ENCODE measurements around the gene PI4KA. TPM values are rescaled to one million over a fixed set of nuclear protein-coding genes. Genes with fewer than 3 reads are reported as not detected.
A peak's percentile ranks its signal among the peaks of the same experiment; 100 is the strongest.

PI4KA gene
- total RNA-seq, 5 donors from 2014 or later (not counting 1 experiment from before 2014, with no cell fraction given) = 135 to 187 (median 143) TPM

DNA sequence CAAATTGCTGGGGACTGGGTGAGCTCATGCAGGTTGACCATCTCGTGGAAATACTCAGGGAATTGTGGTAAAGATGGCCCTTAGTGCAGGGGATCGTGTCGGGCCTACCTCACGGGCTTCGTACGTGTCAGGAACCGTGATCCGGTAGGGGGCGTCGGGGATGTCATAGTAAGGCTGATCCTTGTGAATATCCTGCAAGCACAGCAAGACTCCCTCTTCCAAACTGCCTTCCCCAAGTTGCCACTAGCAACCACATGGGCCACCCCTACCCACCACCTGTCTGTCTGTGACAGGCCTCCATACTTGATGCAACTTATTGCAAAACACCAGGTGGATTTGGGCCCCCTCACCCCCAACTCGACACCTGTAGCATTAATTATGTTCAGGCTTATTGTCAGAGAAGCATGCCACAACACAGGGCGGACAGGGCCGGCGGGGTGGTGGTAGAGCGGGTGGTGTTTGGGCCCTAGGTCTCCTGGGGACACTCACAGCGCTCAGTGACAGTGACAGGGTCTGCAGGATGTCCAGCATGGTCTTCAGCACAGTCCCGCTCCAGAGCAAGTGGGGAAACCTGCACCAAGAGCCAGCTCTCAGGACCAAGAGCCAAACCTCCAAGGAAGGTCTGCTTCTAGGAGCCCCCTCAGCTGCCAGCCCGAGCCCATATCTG, 107.3 kb downstream of the PI4KA start:
- H3K36me3 ChIP-seq (ENCODE audit: control insufficient read depth in 2 of 2, extremely low read depth in 1 of 2, insufficient read depth in 1 of 2, low read length in 1 of 2) = peaks cover 33 to 73% of the 10 kb centered on the region in 2 donors
- ChIA-PET POLR2A (no interaction called here), CTCF (no interaction called here)
- no peaks in the 10 kb centered on the region for H3K4me1 ChIP-seq (ENCODE audit: control insufficient read depth in 1 of 2, extremely low read depth in 1 of 2, insufficient read depth in 2 of 2, low read length in 2 of 2)
- ATAC-seq (replicated peaks in 1 of 4) (no peak), DNase-seq (no peak)
- no peaks in the 10 kb centered on the region for H3K27me3 ChIP-seq (replicated peaks in 1 of 2; ENCODE audit: control insufficient read depth in 2 of 2, extremely low read depth in 1 of 2, insufficient read depth in 2 of 2, low read length in 1 of 2)
- WGBS (ENCODE audit: insufficient coverage) = 95% methylated on average over 18 of the region's 18 CpGs
- Mint-ChIP-seq H3K36me3 (peaks cover 48% of the 10 kb centered on the region), H3K27me3 (no peaks in the 10 kb centered on the region), H3K9me3 (no peaks in the 10 kb centered on the region), H3K27ac (no peak overlapping the region), H3K4me3 (no peak overlapping the region), H3K4me1 (peaks cover 0 to 13% (median 0%) of the 10 kb centered on the region in 3 donors)
- no peak overlapping the region for H3K4me3 ChIP-seq (ENCODE audit: control insufficient read depth in 1 of 2, extremely low read depth in 1 of 2, low read length in 1 of 2)
- H3K27ac ChIP-seq (ENCODE audit: low read length) = no peak overlapping the region
- no peaks in the 10 kb centered on the region for H3K9me3 ChIP-seq

DNA sequence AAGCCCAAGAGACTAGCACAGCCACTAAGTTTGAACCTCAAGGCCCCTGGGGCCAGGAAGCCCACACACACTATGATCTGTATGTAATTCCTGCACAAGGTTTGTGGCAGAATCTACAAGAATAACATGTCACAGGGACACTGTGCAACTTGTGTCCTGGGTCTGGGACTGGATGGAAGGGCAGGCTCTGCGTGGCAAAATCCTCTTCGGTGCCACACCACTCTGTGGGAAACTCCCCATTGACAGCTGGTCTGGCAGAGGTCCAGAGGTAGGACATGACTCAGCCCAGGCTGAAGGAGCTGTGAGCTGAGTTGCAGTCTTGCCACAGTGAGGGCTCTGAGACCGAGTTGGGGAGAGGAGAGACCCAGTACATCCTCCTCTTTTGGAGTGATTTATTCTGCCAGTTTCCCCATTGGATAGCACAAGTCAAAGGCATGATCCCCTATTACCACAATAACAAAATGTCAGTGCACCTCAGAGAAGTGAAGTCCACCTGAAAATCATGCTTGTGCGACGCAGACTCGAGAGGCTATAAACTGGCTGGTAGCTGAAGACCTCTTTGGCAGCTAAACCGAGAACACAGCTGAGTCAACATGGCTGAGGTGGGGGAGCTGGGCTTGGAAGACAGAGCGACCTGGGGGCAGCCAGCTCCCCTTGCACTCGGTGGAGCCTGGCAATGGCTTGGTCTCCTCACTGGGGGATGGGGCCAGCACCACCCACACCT, 108.0 kb downstream of the PI4KA start:
- Mint-ChIP-seq H3K27ac (peak overlapping the region in 1 of 2 donors; percentile 69), H3K9me3 (no peaks in the 10 kb centered on the region), H3K27me3 (no peaks in the 10 kb centered on the region), H3K36me3 (peaks cover 48% of the 10 kb centered on the region), H3K4me1 (peaks cover 0 to 13% (median 0%) of the 10 kb centered on the region in 3 donors), H3K4me3 (no peak overlapping the region)
- Histone ChIP-seq H3K4me3 (ENCODE audit: control insufficient read depth in 1 of 2, extremely low read depth in 1 of 2, low read length in 1 of 2) (no peak overlapping the region), H3K27me3 (replicated peaks in 1 of 2; ENCODE audit: control insufficient read depth in 2 of 2, extremely low read depth in 1 of 2, insufficient read depth in 2 of 2, low read length in 1 of 2) (no peaks in the 10 kb centered on the region), H3K4me1 (ENCODE audit: control insufficient read depth in 1 of 2, extremely low read depth in 1 of 2, insufficient read depth in 2 of 2, low read length in 2 of 2) (no peaks in the 10 kb centered on the region), H3K9me3 (no peaks in the 10 kb centered on the region), H3K36me3 (ENCODE audit: control insufficient read depth in 2 of 2, extremely low read depth in 1 of 2, insufficient read depth in 1 of 2, low read length in 1 of 2) (peaks cover 33 to 76% of the 10 kb centered on the region in 2 donors), H3K27ac (ENCODE audit: low read length) (no peak overlapping the region)
- ATAC-seq (replicated peaks in 1 of 4) (peak in 2 of 4 experiments; percentile 35 to 57), DNase-seq (peak in 7 of 35 experiments; percentile 3 to 35 (median 5))
- POLR2A ChIA-PET = no interaction called here
- CTCF ChIA-PET = no interaction called here
- 84% methylated on average over 8 of the region's 9 CpGs for WGBS (ENCODE audit: insufficient coverage)

DNA sequence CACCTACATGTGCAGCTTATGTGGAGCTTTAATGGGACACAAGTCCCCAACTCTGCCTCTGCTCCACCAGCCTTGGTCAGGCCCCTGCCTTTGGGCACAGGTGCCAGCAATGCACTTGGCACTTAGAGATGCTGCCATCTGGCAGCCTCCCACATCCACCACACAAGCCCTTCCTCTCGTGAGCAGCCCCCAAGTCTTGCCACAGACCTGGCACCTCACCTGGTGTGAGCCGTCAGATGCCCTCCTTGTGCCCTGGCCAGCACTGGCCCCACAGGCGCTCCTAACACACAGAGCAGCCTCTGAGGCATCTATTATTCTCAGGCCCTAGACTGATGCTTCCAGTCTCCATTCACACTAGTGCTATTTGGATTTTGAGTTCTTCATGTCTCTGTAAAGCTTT, 109.2 kb downstream of the PI4KA start:
- Mint-ChIP-seq H3K4me3 (no peak overlapping the region), H3K4me1 (peaks cover 0 to 13% (median 0%) of the 10 kb centered on the region in 3 donors), H3K36me3 (peaks cover 46% of the 10 kb centered on the region), H3K27me3 (no peaks in the 10 kb centered on the region), H3K9me3 (no peaks in the 10 kb centered on the region), H3K27ac (peak overlapping the region; percentile 22 to 65)
- Histone ChIP-seq H3K36me3 (ENCODE audit: control insufficient read depth in 2 of 2, extremely low read depth in 1 of 2, insufficient read depth in 1 of 2, low read length in 1 of 2) (peaks cover 33 to 83% of the 10 kb centered on the region in 2 donors), H3K4me3 (ENCODE audit: control insufficient read depth in 1 of 2, extremely low read depth in 1 of 2, low read length in 1 of 2) (no peak overlapping the region), H3K27ac (ENCODE audit: low read length) (no peak overlapping the region), H3K27me3 (replicated peaks in 1 of 2; ENCODE audit: control insufficient read depth in 2 of 2, extremely low read depth in 1 of 2, insufficient read depth in 2 of 2, low read length in 1 of 2) (no peaks in the 10 kb centered on the region), H3K4me1 (ENCODE audit: control insufficient read depth in 1 of 2, extremely low read depth in 1 of 2, insufficient read depth in 2 of 2, low read length in 2 of 2) (no peaks in the 10 kb centered on the region), H3K9me3 (no peaks in the 10 kb centered on the region)
- DNase-seq = no peak
- ATAC-seq (replicated peaks in 1 of 4) = no peak
- WGBS (ENCODE audit: insufficient coverage) = 88% methylated on average over 2 of the region's 3 CpGs
- ChIA-PET CTCF (interaction anchor here in 1 of 2 donors (1.3 kb wide), 1 partner anchor 180 kb away, joined by 4 read pairs; no protein-coding TSS in a partner anchor), POLR2A (interaction anchor here in 1 of 2 donors (0.6 kb wide), 1 partner anchor 137 kb away, joined by 3 read pairs; no protein-coding TSS in a partner anchor)

DNA sequence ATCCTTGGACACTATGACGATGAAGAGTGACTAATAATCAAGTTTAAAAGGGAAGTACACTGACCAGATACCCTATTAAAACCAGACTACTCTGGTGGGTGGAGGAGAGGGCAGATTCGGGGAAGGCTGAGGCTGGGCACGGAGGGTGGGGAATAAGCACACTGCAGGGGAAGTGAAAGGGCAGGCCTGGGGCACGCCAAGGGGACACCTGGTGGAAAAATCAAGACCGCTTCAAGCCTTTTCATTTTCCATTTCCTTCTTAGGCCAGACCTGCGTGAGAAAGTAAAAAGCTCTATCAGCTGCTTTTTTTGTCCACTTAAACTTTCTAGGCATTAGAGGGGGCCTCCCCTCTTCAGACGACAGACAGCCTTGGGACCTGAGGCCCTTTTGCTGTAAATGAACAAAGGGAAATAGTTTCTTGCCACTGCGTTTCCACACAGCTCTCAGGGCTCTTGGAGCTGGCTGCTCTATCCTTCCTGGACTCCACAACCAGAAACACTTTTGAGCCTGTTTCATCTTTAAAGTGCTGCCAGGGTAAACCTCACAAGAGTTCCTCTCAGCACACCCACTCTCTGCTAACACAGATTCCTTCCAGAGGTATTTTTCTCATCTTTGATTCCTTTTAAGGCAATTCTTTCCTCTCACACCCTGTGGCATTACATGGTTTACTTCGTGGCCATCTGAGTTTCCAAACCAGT, 109.7 kb downstream of the PI4KA start:
- peak in 1 of 35 experiments; percentile 15 for DNase-seq
- peaks cover 0 to 13% (median 0%) of the 10 kb centered on the region in 3 donors for H3K4me1 Mint-ChIP-seq
- no peaks in the 10 kb centered on the region for H3K9me3 Mint-ChIP-seq
- 50% methylated on average over 2 of the region's 9 CpGs for WGBS (ENCODE audit: insufficient coverage)
- no peak overlapping the region for H3K4me3 ChIP-seq (ENCODE audit: control insufficient read depth in 1 of 2, extremely low read depth in 1 of 2, low read length in 1 of 2)
- peaks cover 51% of the 10 kb centered on the region for H3K36me3 Mint-ChIP-seq
- H3K27ac ChIP-seq (ENCODE audit: low read length) = no peak overlapping the region
- no peaks in the 10 kb centered on the region for H3K27me3 ChIP-seq (replicated peaks in 1 of 2; ENCODE audit: control insufficient read depth in 2 of 2, extremely low read depth in 1 of 2, insufficient read depth in 2 of 2, low read length in 1 of 2)
- POLR2A ChIA-PET = interaction anchor here in 1 of 2 donors (0.6 kb wide), 1 partner anchor 137 kb away, joined by 3 read pairs; no protein-coding TSS in a partner anchor
- no peaks in the 10 kb centered on the region for H3K4me1 ChIP-seq (ENCODE audit: control insufficient read depth in 1 of 2, extremely low read depth in 1 of 2, insufficient read depth in 2 of 2, low read length in 2 of 2)
- no peaks in the 10 kb centered on the region for H3K27me3 Mint-ChIP-seq
- no peak for ATAC-seq (replicated peaks in 1 of 4)
- H3K36me3 ChIP-seq (ENCODE audit: control insufficient read depth in 2 of 2, extremely low read depth in 1 of 2, insufficient read depth in 1 of 2, low read length in 1 of 2) = peaks cover 38 to 86% of the 10 kb centered on the region in 2 donors
- H3K27ac Mint-ChIP-seq = peak overlapping the region; percentile 25 to 65
- no peaks in the 10 kb centered on the region for H3K9me3 ChIP-seq
- no peak overlapping the region for H3K4me3 Mint-ChIP-seq
- CTCF ChIA-PET = interaction anchor here in 1 of 2 donors (0.6 to 1.3 kb wide), 2 partner anchors 36 to 179 kb away, joined by 3 to 4 read pairs; no protein-coding TSS in a partner anchor

DNA sequence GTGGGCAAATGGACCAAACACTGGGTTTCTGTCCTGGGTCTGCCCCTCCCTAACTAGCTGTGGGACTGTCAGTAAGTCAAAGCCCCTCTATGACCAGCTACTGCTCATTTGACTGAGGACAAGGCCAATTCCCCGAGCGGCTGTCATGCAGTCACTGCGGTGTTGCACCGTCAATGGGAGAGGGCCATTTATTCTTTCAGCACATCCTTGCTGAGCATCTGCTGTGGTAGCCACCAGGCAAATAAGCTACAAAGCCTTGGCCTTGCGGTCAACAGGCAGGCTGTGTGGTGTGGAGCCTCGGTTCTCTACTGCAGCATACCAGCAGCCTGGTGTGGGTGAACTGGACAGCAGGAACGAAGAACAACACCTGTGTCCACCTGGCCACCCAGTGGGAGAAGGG, 110.5 kb downstream of the PI4KA start:
- no peak overlapping the region for H3K27ac ChIP-seq (ENCODE audit: low read length)
- H3K27me3 Mint-ChIP-seq = no peaks in the 10 kb centered on the region
- H3K36me3 ChIP-seq (ENCODE audit: control insufficient read depth in 2 of 2, extremely low read depth in 1 of 2, insufficient read depth in 1 of 2, low read length in 1 of 2) = peaks cover 41 to 90% of the 10 kb centered on the region in 2 donors
- no peak overlapping the region for H3K4me3 Mint-ChIP-seq
- no peak overlapping the region for H3K27ac Mint-ChIP-seq
- WGBS (ENCODE audit: insufficient coverage) = 100% methylated on average over 6 of the region's 7 CpGs
- H3K4me1 Mint-ChIP-seq = peaks cover 0 to 13% (median 0%) of the 10 kb centered on the region in 3 donors
- ChIA-PET POLR2A (no interaction called here), CTCF (interaction anchor here in 1 of 2 donors (1.3 kb wide), 1 partner anchor 179 kb away, joined by 4 read pairs; no protein-coding TSS in a partner anchor)
- H3K9me3 ChIP-seq = no peaks in the 10 kb centered on the region
- no peak for DNase-seq
- H3K27me3 ChIP-seq (replicated peaks in 1 of 2; ENCODE audit: control insufficient read depth in 2 of 2, extremely low read depth in 1 of 2, insufficient read depth in 2 of 2, low read length in 1 of 2) = no peaks in the 10 kb centered on the region
- H3K36me3 Mint-ChIP-seq = peaks cover 44% of the 10 kb centered on the region
- no peak overlapping the region for H3K4me3 ChIP-seq (ENCODE audit: control insufficient read depth in 1 of 2, extremely low read depth in 1 of 2, low read length in 1 of 2)
- H3K9me3 Mint-ChIP-seq = no peaks in the 10 kb centered on the region
- no peak for ATAC-seq (replicated peaks in 1 of 4)
- H3K4me1 ChIP-seq (ENCODE audit: control insufficient read depth in 1 of 2, extremely low read depth in 1 of 2, insufficient read depth in 2 of 2, low read length in 2 of 2) = no peaks in the 10 kb centered on the region

DNA sequence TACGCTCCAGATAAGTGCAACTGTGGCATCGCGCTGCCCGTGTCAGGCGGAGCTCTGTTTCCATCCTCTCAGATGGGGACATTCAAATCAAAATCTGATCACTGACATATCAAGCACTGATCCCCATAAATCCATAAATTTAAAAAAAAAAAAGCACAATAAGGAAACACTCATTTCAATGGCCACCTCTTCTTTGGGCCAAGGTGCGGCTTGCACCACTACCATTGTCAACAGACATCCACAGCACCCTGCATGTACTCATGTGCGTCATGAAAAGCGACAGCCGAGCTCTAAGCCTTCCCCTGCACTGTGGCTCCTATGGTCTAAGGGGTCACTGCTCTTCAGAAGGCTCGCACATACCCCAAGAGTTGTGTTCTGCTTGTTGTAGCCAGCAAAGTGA, 111.4 kb downstream of the PI4KA start:
- Mint-ChIP-seq H3K9me3 (no peaks in the 10 kb centered on the region), H3K4me3 (no peak overlapping the region), H3K4me1 (peaks cover 0 to 13% (median 0%) of the 10 kb centered on the region in 3 donors), H3K27me3 (no peaks in the 10 kb centered on the region), H3K36me3 (peaks cover 40% of the 10 kb centered on the region), H3K27ac (no peak overlapping the region)
- DNase-seq (no peak), ATAC-seq (replicated peaks in 1 of 4) (no peak)
- no peak overlapping the region for H3K27ac ChIP-seq (ENCODE audit: low read length)
- ChIA-PET CTCF (no interaction called here), POLR2A (no interaction called here)
- WGBS (ENCODE audit: insufficient coverage) = 97% methylated on average over 10 of the region's 10 CpGs
- no peaks in the 10 kb centered on the region for H3K27me3 ChIP-seq (replicated peaks in 1 of 2; ENCODE audit: control insufficient read depth in 2 of 2, extremely low read depth in 1 of 2, insufficient read depth in 2 of 2, low read length in 1 of 2)
- no peaks in the 10 kb centered on the region for H3K4me1 ChIP-seq (ENCODE audit: control insufficient read depth in 1 of 2, extremely low read depth in 1 of 2, insufficient read depth in 2 of 2, low read length in 2 of 2)
- H3K36me3 ChIP-seq (ENCODE audit: control insufficient read depth in 2 of 2, extremely low read depth in 1 of 2, insufficient read depth in 1 of 2, low read length in 1 of 2) = peaks cover 41 to 89% of the 10 kb centered on the region in 2 donors
- no peaks in the 10 kb centered on the region for H3K9me3 ChIP-seq
- no peak overlapping the region for H3K4me3 ChIP-seq (ENCODE audit: control insufficient read depth in 1 of 2, extremely low read depth in 1 of 2, low read length in 1 of 2)
